Mesenchymal stem cell (in vitro differentiated cells and primary cell): Measurements from ENCODE around the gene PPA1.

Experiments
- DNase-seq: peaks from one replicate; pipeline ENCODE4 v3.0.0-alpha.2; 2013
- H2AFZ ChIP-seq: one replicate; pipeline ENCODE4 v1.6.1; 2013; ENCODE audit warnings: low read depth, mild to moderate bottlenecking, control low read depth, inconsistent platforms, low read length, moderate library complexity
- H2AK5ac ChIP-seq: 2 replicates; pipeline ENCODE4 v1.6.1; 2013; ENCODE audit warnings: low read length, moderate library complexity, mild to moderate bottlenecking, inconsistent platforms; ENCODE audit not compliant: severe bottlenecking
- H2BK120ac ChIP-seq: one replicate; pipeline ENCODE4 v1.6.1; 2013; ENCODE audit warnings: low read depth, mild to moderate bottlenecking, inconsistent platforms, low read length, moderate library complexity
- H2BK12ac ChIP-seq, 2 experiments: one replicate each; pipeline ENCODE4 v1.6.1; 2013; ENCODE audit warnings: inconsistent platforms in 2 of 2, low read length in 2 of 2, mild to moderate bottlenecking in 2 of 2, moderate library complexity in 2 of 2, control low read depth in 1 of 2
- H2BK15ac ChIP-seq: one replicate; pipeline ENCODE4 v1.6.1; 2013; ENCODE audit warnings: mild to moderate bottlenecking, low read depth, inconsistent platforms; ENCODE audit not compliant: poor library complexity, severe bottlenecking
- H2BK5ac ChIP-seq: 2 replicates; pipeline ENCODE4 v1.6.1; 2013; ENCODE audit warnings: low read depth, mild to moderate bottlenecking, low read length, control low read depth, inconsistent platforms; ENCODE audit not compliant: poor library complexity, severe bottlenecking
- H3K14ac ChIP-seq, 2 experiments: one replicate each; pipeline ENCODE4 v1.6.1; 2013; ENCODE audit warnings: inconsistent platforms in 2 of 2, low read length in 2 of 2, control low read depth in 1 of 2, mild to moderate bottlenecking in 1 of 2, moderate library complexity in 1 of 2
- H3K18ac ChIP-seq, 2 experiments: one replicate each; pipeline ENCODE4 v1.6.1; 2013; ENCODE audit warnings: inconsistent platforms in 2 of 2, low read length in 2 of 2, control low read depth in 1 of 2, low read depth in 1 of 2, mild to moderate bottlenecking in 1 of 2
- H3K23ac ChIP-seq, 2 experiments: one replicate each; pipeline ENCODE4 v1.6.1; 2013; ENCODE audit warnings: inconsistent platforms in 2 of 2, low read length in 2 of 2, mild to moderate bottlenecking in 2 of 2, moderate library complexity in 2 of 2, control low read depth in 1 of 2
- H3K27ac ChIP-seq: 2 replicates; pipeline ENCODE4 v1.5.1; 2013; ENCODE audit warnings: mild to moderate bottlenecking, moderate library complexity, low read length, control low read depth, inconsistent platforms; ENCODE audit not compliant: poor library complexity, severe bottlenecking
- H3K27me3 ChIP-seq, 2 experiments: 2 replicates each; pipeline versions ENCODE4 v1.6.1 to v1.7.0; 2013; ENCODE audit warnings: low read length in 2 of 2, mild to moderate bottlenecking in 2 of 2, moderate library complexity in 2 of 2, control low read depth in 1 of 2, inconsistent platforms in 1 of 2; ENCODE audit not compliant: control insufficient read depth in 1 of 2, insufficient read depth in 1 of 2
- H3K36me3 ChIP-seq, 2 experiments: 2 replicates each; pipeline versions ENCODE4 v1.6.1 to v1.7.0; 2013; ENCODE audit warnings: low read length in 2 of 2, control low read depth in 1 of 2, inconsistent platforms in 1 of 2, low read depth in 1 of 2, mild to moderate bottlenecking in 1 of 2; ENCODE audit not compliant: insufficient read depth in 2 of 2, control insufficient read depth in 1 of 2
- H3K4ac ChIP-seq, 2 experiments: one replicate each; pipeline ENCODE4 v1.6.1; 2013; ENCODE audit warnings: inconsistent platforms in 2 of 2, low read length in 2 of 2, mild to moderate bottlenecking in 2 of 2, moderate library complexity in 2 of 2, control low read depth in 1 of 2, low read depth in 1 of 2
- H3K4me1 ChIP-seq: 2 replicates; pipeline ENCODE4 v1.6.1; 2013; ENCODE audit warnings: low read depth, low read length, control low read depth; ENCODE audit not compliant: control insufficient read depth, insufficient read depth
- H3K4me2 ChIP-seq: 2 replicates; pipeline ENCODE4 v1.6.1; 2013; ENCODE audit warnings: low read length, mild to moderate bottlenecking, inconsistent platforms; ENCODE audit not compliant: poor library complexity, severe bottlenecking
- H3K4me3 ChIP-seq, 2 experiments: 2 replicates each; pipeline versions ENCODE4 v1.5.1 to v1.7.0; 2013; ENCODE audit warnings: low read length in 2 of 2, mild to moderate bottlenecking in 2 of 2, control low read depth in 1 of 2, low read depth in 1 of 2; ENCODE audit not compliant: insufficient read depth in 1 of 2
- H3K79me1 ChIP-seq: replicated peaks from 2 replicates; pipeline ENCODE4 v1.6.1; 2013; ENCODE audit warnings: mild to moderate bottlenecking, control low read depth, low read length, inconsistent platforms; ENCODE audit not compliant: poor library complexity, severe bottlenecking
- H3K9ac ChIP-seq: 2 replicates; pipeline ENCODE4 v1.7.0; 2013; ENCODE audit warnings: mild to moderate bottlenecking, low read length, moderate library complexity
- H3K9me3 ChIP-seq: 2 replicates; pipeline ENCODE4 v1.7.0; 2013; ENCODE audit warnings: mild to moderate bottlenecking, low read length; ENCODE audit not compliant: control insufficient read depth
- H4K8ac ChIP-seq: one replicate; pipeline ENCODE4 v1.6.1; 2013; ENCODE audit warnings: inconsistent platforms, mild to moderate bottlenecking, low read length, moderate library complexity
- H4K91ac ChIP-seq: one replicate; pipeline ENCODE4 v1.6.1; 2013; ENCODE audit warnings: mild to moderate bottlenecking, low read length, inconsistent platforms
- WGBS: methylation state at CpG from one replicate; pipeline ENCODE4 v1.1.7; 2013; ENCODE audit warnings: mixed read lengths; 5-methylcytosine and 5-hydroxymethylcytosine counted together

Gene PPA1

DNA sequence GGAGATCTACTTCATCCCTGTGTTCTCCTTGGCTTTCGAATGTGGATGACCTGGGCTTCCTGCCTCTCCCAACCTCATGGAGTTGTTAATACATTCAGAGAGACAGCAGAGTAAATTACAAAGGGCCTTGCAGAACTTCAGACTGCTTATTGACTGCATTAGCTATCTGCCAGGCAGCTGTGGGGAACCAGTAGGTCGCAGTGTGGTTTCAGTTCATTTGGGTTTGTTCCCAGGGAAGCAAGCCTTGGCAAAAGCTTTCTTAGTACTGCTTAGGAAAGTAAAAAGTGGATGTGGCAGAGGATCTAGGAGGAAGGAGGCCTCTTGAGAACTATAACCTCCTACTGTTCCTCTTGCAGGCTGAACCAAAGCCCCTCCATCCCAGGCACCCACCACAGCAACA is 41.4 kb upstream of the PPA1 start:
- Histone ChIP-seq H3K23ac (no peak overlapping the region), H3K27me3 (peaks cover 0 to 59% of the 10 kb centered on the region in 2 experiments), H3K4me1 (no peaks in the 10 kb centered on the region), H2BK15ac (no peak overlapping the region), H3K14ac (no peak overlapping the region), H3K9me3 (peaks cover 10% of the 10 kb centered on the region), H2AFZ (no peak overlapping the region), H2BK5ac (no peak overlapping the region), H2BK120ac (no peak overlapping the region), H3K36me3 (no peaks in the 10 kb centered on the region), H3K4ac (peak overlapping the region in 1 of 2 experiments; percentile 52), H3K4me3 (no peak overlapping the region), H3K4me2 (no peak overlapping the region), H3K79me1 (no peaks in the 10 kb centered on the region), H3K18ac (peak overlapping the region in 1 of 2 experiments; percentile 42), H3K27ac (no peak overlapping the region), H4K8ac (peak overlapping the region; percentile 10), H3K9ac (no peak overlapping the region), H2AK5ac (no peak overlapping the region), H4K91ac (no peak overlapping the region), H2BK12ac (peak overlapping the region in 1 of 2 experiments; percentile 47)
- 65% methylated on average over 2 of the region's 2 CpGs for WGBS
- peak; percentile 54 for DNase-seq

GRCh38 chr10:70272925-70273316 is 39.7 kb upstream of the PPA1 start:
- Histone ChIP-seq H3K14ac (no peak overlapping the region), H3K9me3 (peaks cover 10% of the 10 kb centered on the region), H4K91ac (no peak overlapping the region), H3K36me3 (no peaks in the 10 kb centered on the region), H3K4me1 (no peaks in the 10 kb centered on the region), H2BK5ac (no peak overlapping the region), H4K8ac (no peak overlapping the region), H3K27ac (no peak overlapping the region), H3K79me1 (no peaks in the 10 kb centered on the region), H2AFZ (no peak overlapping the region), H2AK5ac (no peak overlapping the region), H3K9ac (no peak overlapping the region), H3K4me3 (no peak overlapping the region), H2BK120ac (no peak overlapping the region), H2BK12ac (no peak overlapping the region), H2BK15ac (no peak overlapping the region), H3K4ac (no peak overlapping the region), H3K4me2 (no peak overlapping the region), H3K18ac (no peak overlapping the region), H3K23ac (no peak overlapping the region), H3K27me3 (peaks cover 0 to 64% of the 10 kb centered on the region in 2 experiments)
- WGBS, result 45% methylated on average over 1 of the region's 4 CpGs
- DNase-seq, result no peak

- Histone ChIP-seq H2AK5ac (no peak overlapping the region), H3K9me3 (peaks cover 10% of the 10 kb centered on the region), H2BK12ac (no peak overlapping the region), H2BK120ac (no peak overlapping the region), H3K27ac (no peak overlapping the region), H2AFZ (no peak overlapping the region), H3K27me3 (peaks cover 0 to 58% of the 10 kb centered on the region in 2 experiments), H2BK5ac (no peak overlapping the region), H3K4me2 (no peak overlapping the region), H3K14ac (no peak overlapping the region), H2BK15ac (no peak overlapping the region), H3K4ac (no peak overlapping the region), H3K36me3 (no peaks in the 10 kb centered on the region), H3K4me3 (no peak overlapping the region), H3K79me1 (no peaks in the 10 kb centered on the region), H3K18ac (no peak overlapping the region), H3K9ac (no peak overlapping the region), H4K8ac (no peak overlapping the region), H4K91ac (no peak overlapping the region), H3K23ac (no peak overlapping the region), H3K4me1 (peaks cover 2% of the 10 kb centered on the region)
- no peak for DNase-seq
- 91% methylated on average over 17 of the region's 17 CpGs for WGBS
These were observed 39.0 kb upstream of the PPA1 start for GRCh38 chr10:70271996-70272924.

DNA sequence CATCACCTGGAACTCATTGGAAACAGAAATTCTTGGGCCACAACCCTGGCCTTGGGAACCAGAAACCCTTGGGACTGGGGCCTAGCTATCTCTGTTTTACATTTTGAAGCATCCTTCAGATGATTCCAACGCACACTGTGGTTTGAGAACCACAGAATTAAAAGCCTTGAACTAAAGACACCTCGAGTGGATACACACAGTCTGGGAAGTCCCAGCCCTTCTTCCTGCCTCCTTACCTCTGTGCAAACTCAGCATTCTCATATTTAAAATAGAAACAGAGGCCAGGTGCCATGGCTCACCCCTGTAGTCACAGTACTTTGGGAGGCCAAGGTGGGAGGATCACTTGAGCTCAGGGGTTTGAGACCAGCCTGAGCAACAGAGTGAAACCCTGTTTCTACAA is 37.7 kb upstream of the PPA1 start:
- Histone ChIP-seq H2AK5ac (no peak overlapping the region), H3K4me3 (no peak overlapping the region), H2BK120ac (no peak overlapping the region), H2BK5ac (no peak overlapping the region), H2BK12ac (no peak overlapping the region), H3K4me1 (peaks cover 6% of the 10 kb centered on the region), H2AFZ (no peak overlapping the region), H3K9me3 (peaks cover 8% of the 10 kb centered on the region), H3K36me3 (no peaks in the 10 kb centered on the region), H3K27ac (no peak overlapping the region), H3K9ac (no peak overlapping the region), H2BK15ac (no peak overlapping the region), H3K4me2 (no peak overlapping the region), H3K4ac (no peak overlapping the region), H4K91ac (no peak overlapping the region), H4K8ac (no peak overlapping the region), H3K79me1 (no peaks in the 10 kb centered on the region), H3K27me3 (peaks cover 0 to 56% of the 10 kb centered on the region in 2 experiments), H3K18ac (no peak overlapping the region), H3K23ac (no peak overlapping the region), H3K14ac (no peak overlapping the region)
- DNase-seq, result no peak
- WGBS, result 100% methylated on average over 2 of the region's 2 CpGs
